GM12878 (cell line): ENCODE results near the gene TIMP3. TPM values are rescaled to one million over a fixed set of nuclear protein-coding genes. Genes with fewer than 3 reads are reported as not detected.

Experiments
- ATAC-seq: fragments of 200-7000 bp; cut with Tn5 transposase; 3 replicates; pipeline ENCODE4 v1.9.1; 2020; ENCODE audit warnings: mild to moderate bottlenecking, moderate library complexity
- BruUV-seq: library from RNA; stranded (reverse); fragments of 400-500 nt; replicated peaks from 2 replicates; lab custom pipeline; 2021; lab: Mats Ljungman, UMichigan
- CTCF ChIA-PET: fragments of 300-600 bp; sonication (Branson Sonifier 250); formaldehyde crosslinking; extraction: SDS; loops from one replicate; lab custom pipeline; 2021; ENCODE audit warnings: inconsistent platforms; lab: Yijun Ruan, JAX
- POLR2A ChIA-PET: fragments of 350-600 bp; formaldehyde crosslinking; extraction: SDS; loops from one replicate; lab custom pipeline; 2021; ENCODE audit warnings: inconsistent platforms; lab: Charles Lee
- RAD21 ChIA-PET: fragments of 300-600 bp; sonication (Branson Sonifier 250); formaldehyde crosslinking; loops from one replicate; lab custom pipeline; 2023; ENCODE audit warnings: antibody characterized with exemption; ENCODE audit not compliant: unreplicated experiment; lab: Charles Lee
- SMC1A ChIA-PET: fragments of 300-600 bp; sonication (Branson Sonifier 250); formaldehyde crosslinking; loops from one replicate; lab custom pipeline; 2023; ENCODE audit not compliant: unreplicated experiment, uncharacterized antibody; lab: Charles Lee
- DNase-seq: peaks from one replicate; pipeline ENCODE4 v3.0.0-alpha.2; 2011; ENCODE audit warnings: low read depth, low spot score
- FAIRE-seq: peaks from 3 replicates; lab custom pipeline; 2011; peaks lifted over from hg19 to GRCh38; lab: Jason Lieb, UNC
- H2AFZ ChIP-seq: 2 replicates; pipeline ENCODE4 v1.6.0; 2011; ENCODE audit warnings: low read depth, low read length, control low read depth; ENCODE audit not compliant: control insufficient read depth
- H3K27ac ChIP-seq: 2 replicates; pipeline ENCODE4 v1.5.1; 2011; ENCODE audit warnings: control low read depth; ENCODE audit not compliant: control insufficient read depth, insufficient read depth
- H3K27me3 ChIP-seq, 2 experiments: replicated peaks in 1 of 2; 2 replicates each; pipeline versions ENCODE4 v1.6.0 to v1.6.1; 2011; ENCODE audit warnings: low read length in 1 of 2; ENCODE audit not compliant: control insufficient read depth in 2 of 2, insufficient read depth in 2 of 2
- H3K36me3 ChIP-seq, 2 experiments: 2 replicates each; pipeline ENCODE4 v1.5.1; 2011; ENCODE audit warnings: low read length in 1 of 2; ENCODE audit not compliant: control insufficient read depth in 2 of 2, insufficient read depth in 2 of 2
- H3K4me1 ChIP-seq: 2 replicates; pipeline ENCODE4 v1.6.1; 2011; ENCODE audit warnings: mild to moderate bottlenecking, low read length, moderate library complexity, mixed read lengths; ENCODE audit not compliant: control insufficient read depth, insufficient read depth
- H3K4me2 ChIP-seq: 2 replicates; pipeline ENCODE4 v1.6.0; 2011; ENCODE audit warnings: control low read depth; ENCODE audit not compliant: control insufficient read depth, insufficient read depth
- H3K4me3 ChIP-seq: fragments of 200-600 bp; sonication (generic); 2 replicates; pipeline ENCODE4 v1.5.1; 2016
- H3K79me2 ChIP-seq: 2 replicates; pipeline ENCODE4 v1.6.0; 2011; ENCODE audit warnings: low read length; ENCODE audit not compliant: control insufficient read depth, insufficient read depth
- H3K9ac ChIP-seq: 2 replicates; pipeline ENCODE4 v1.8.0; 2011; ENCODE audit warnings: low read length, control low read depth, mixed read lengths; ENCODE audit not compliant: control insufficient read depth, insufficient read depth
- H3K9me3 ChIP-seq: replicated peaks from 3 replicates; pipeline ENCODE4 v1.5.1; 2011; ENCODE audit warnings: mild to moderate bottlenecking, low read length; ENCODE audit not compliant: control insufficient read depth, insufficient read depth
- H4K20me1 ChIP-seq: 2 replicates; pipeline ENCODE4 v1.6.0; 2011; ENCODE audit not compliant: control insufficient read depth, insufficient read depth
- DPF2 ChIP-seq: fragments of 450-650 bp; IDR thresholded peaks from 2 replicates; pipeline ENCODE4 v1.6.1; 2017; ENCODE audit warnings: mild to moderate bottlenecking
- EED ChIP-seq: sonication (generic); IDR thresholded peaks from 2 replicates; pipeline ENCODE4 v1.6.1; 2016; ENCODE audit warnings: antibody characterized with exemption, low read depth
- EP300 ChIP-seq, 2 experiments: fragments of 150-350 bp in 1 of 2; IDR thresholded peaks; 2 replicates each; pipeline ENCODE4 v1.6.1; 2011 to 2012; ENCODE audit warnings: low read depth in 2 of 2, low read length in 2 of 2, borderline replicate concordance in 1 of 2, improper control_type of control experiment in 1 of 2, inconsistent platforms in 1 of 2; ENCODE audit not compliant: control insufficient read depth in 1 of 2
- FOXM1 ChIP-seq: IDR thresholded peaks from 2 replicates; pipeline ENCODE4 v1.6.1; 2012; ENCODE audit warnings: low read depth, mild to moderate bottlenecking, inconsistent platforms, low read length, moderate library complexity
- MAX ChIP-seq: IDR thresholded peaks from 2 replicates; pipeline ENCODE4 v1.6.1; 2012; ENCODE audit warnings: low read depth, low read length, improper control_type of control experiment
- SKIL ChIP-seq: fragments of 450-650 bp; IDR thresholded peaks from 2 replicates; pipeline ENCODE4 v1.6.1; 2017; ENCODE audit warnings: mild to moderate bottlenecking, low read depth, inconsistent platforms; ENCODE audit not compliant: poor library complexity, severe bottlenecking
- ZBTB4 ChIP-seq: fragments of 450-650 bp; formaldehyde crosslinking; IDR thresholded peaks from 2 replicates; pipeline ENCODE4 v1.4.0; 2022; ENCODE audit warnings: mild to moderate bottlenecking, moderate library complexity
- ZNF274 ChIP-seq: IDR thresholded peaks from one replicate; pipeline ENCODE4 v1.8.0; 2011; ENCODE audit not compliant: insufficient read length, insufficient read depth
- ZNF592 ChIP-seq: fragments of 450-650 bp; IDR thresholded peaks from 2 replicates; pipeline ENCODE4 v1.6.1; 2017; ENCODE audit warnings: mild to moderate bottlenecking, moderate library complexity
- WGBS: methylation state at CpG from one replicate; pipeline ENCODE4 v1.1.6; 2016; ENCODE audit warnings: low lambda C conversion rate; ENCODE audit not compliant: insufficient replicate concordance, insufficient coverage; ENCODE audit errors: missing lambda C conversion rate; 5-methylcytosine and 5-hydroxymethylcytosine counted together
- in situ Hi-C: fragments of 300-500 bp; cut with MboI; formaldehyde crosslinking; loops from 9 replicates; pipeline ENCODE4 v1.14.3; 2018; ENCODE audit warnings: mixed read lengths
- intact Hi-C: fragments of 100-400 bp; cut with micrococcal nuclease; formaldehyde crosslinking; loops from one replicate; pipeline ENCODE4 v1.14.2; 2022; ENCODE audit not compliant: unreplicated experiment
- polyA plus RNA-seq, 11 experiments: library from polyadenylated mRNA; depleted of rRNA in 4 of 11; unstranded in 6 of 11; stranded (reverse) in 5 of 11; fragments of >200 nt; fragmentation: Nextera tagmentation in 4 of 11; fragmentation: Illumina TruSeq in 1 of 11; extraction: Ambion mirVana in 4 of 11; extraction: Trizol in 1 of 11; gene quantifications; 1 replicate in 1 of 11; 2 replicates in 10 of 11; pipeline versions ENCODE4 v1.2.1 to v1.2.3, GENCODE V29; 2011 to 2016; ENCODE audit warnings: inconsistent platforms in 2 of 11, missing spikeins in 2 of 11, low read depth in 1 of 11
- total RNA-seq, 4 experiments: library from RNA; depleted of rRNA in 3 of 4; stranded (reverse); fragments of >200 nt in 3 of 4; fragmentation: Illumina TruSeq in 1 of 4; extraction: Trizol in 1 of 4; gene quantifications; 2 replicates each; pipeline versions ENCODE4 v1.2.1 to v1.2.3, GENCODE V29; 2013 to 2021

TIMP3 gene
- total and polyA plus RNA-seq, 10 of the 15 experiments (the other 5 are each of a cell fraction or from before 2014, with no cell fraction given): 0.01 to 0.74 (median 0.27) TPM; not detected in 5

GRCh38 chr22:32829451-32829851, 27.9 kb downstream of the TIMP3 start:
- H3K36me3 ChIP-seq: no peaks in the 10 kb centered on the region
- SMC1A ChIA-PET: no interaction called here
- H3K79me2 ChIP-seq: no peaks in the 10 kb centered on the region
- intact Hi-C loops (no loop called here), in situ Hi-C loops (no loop called here)
- H3K9ac ChIP-seq: no peak overlapping the region
- CTCF ChIA-PET: no interaction called here
- H3K27ac ChIP-seq: no peak overlapping the region
- no peaks in the 10 kb centered on the region for H3K27me3 ChIP-seq
- no TSS peak for BruUV-seq
- no peak for FAIRE-seq
- DNase-seq: no peak
- H2AFZ ChIP-seq: no peak overlapping the region
- H3K4me2 ChIP-seq: no peak overlapping the region
- ATAC-seq: no peak
- WGBS: 42% methylated on average over 10 of the region's 10 CpGs
- H4K20me1 ChIP-seq: no peaks in the 10 kb centered on the region
- H3K4me3 ChIP-seq: no peak overlapping the region
- H3K9me3 ChIP-seq: no peaks in the 10 kb centered on the region
- no peaks in the 10 kb centered on the region for H3K4me1 ChIP-seq
- POLR2A ChIA-PET: no interaction called here
- RAD21 ChIA-PET: no interaction called here
- TF ChIP-seq ZNF274 (no peak), EED (no peak), MAX (no peak), FOXM1 (no peak), SKIL (no peak), DPF2 (no peak), ZNF592 (no peak), ZBTB4 (no peak), EP300 (IDR thresholded peaks at IDR 0.05; ENCODE audit: borderline replicate concordance in 1 of 2, control insufficient read depth in 1 of 2, low read depth in 2 of 2, low read length in 2 of 2) (no peak)
